Liver (tissue), 9 donors: ENCODE results near the gene ARIH2. TPM values are rescaled to one million over a fixed set of nuclear protein-coding genes. Genes with fewer than 3 reads are reported as not detected.

Experiments used
- DNase-seq: peaks from one replicate; pipeline ENCODE4 v3.0.0-alpha.2; 2017; ENCODE audit warnings: low spot score
- H3K27ac ChIP-seq, 2 donors: one replicate each; pipeline ENCODE4 v1.7.0; 2013; ENCODE audit warnings: inconsistent platforms in 2 of 2, low read length in 2 of 2, control low read depth in 1 of 2, low read depth in 1 of 2, mild to moderate bottlenecking in 1 of 2
- H3K27me3 ChIP-seq, 4 donors: one replicate each; pipeline versions ENCODE4 v1.6.1 to v1.7.0; 2013; ENCODE audit warnings: low read length in 3 of 4, inconsistent platforms in 1 of 4, mild to moderate bottlenecking in 1 of 4, moderate library complexity in 1 of 4; ENCODE audit not compliant: control insufficient read depth in 4 of 4, insufficient read depth in 4 of 4
- H3K36me3 ChIP-seq, 4 donors: one replicate each; pipeline versions ENCODE4 v1.6.1 to v1.7.0; 2013; ENCODE audit warnings: low read length in 3 of 4, mild to moderate bottlenecking in 3 of 4, low read depth in 1 of 4, moderate library complexity in 1 of 4; ENCODE audit not compliant: control insufficient read depth in 4 of 4, insufficient read depth in 3 of 4
- H3K4me1 ChIP-seq, 4 donors: one replicate each; pipeline versions ENCODE4 v1.6.1 to v1.7.0; 2013; ENCODE audit warnings: low read length in 3 of 4, mild to moderate bottlenecking in 3 of 4, moderate library complexity in 1 of 4; ENCODE audit not compliant: control insufficient read depth in 4 of 4, insufficient read depth in 4 of 4
- H3K4me3 ChIP-seq, 3 donors: one replicate each; pipeline versions ENCODE4 v1.6.1 to v1.7.0; 2013; ENCODE audit warnings: low read length in 3 of 3, control low read depth in 1 of 3, low read depth in 1 of 3, mild to moderate bottlenecking in 1 of 3
- H3K9ac ChIP-seq, 2 donors: one replicate each; pipeline ENCODE4 v1.7.0; 2013; ENCODE audit warnings: low read length in 2 of 2, mild to moderate bottlenecking in 2 of 2, moderate library complexity in 2 of 2, control low read depth in 1 of 2, low read depth in 1 of 2
- H3K9me3 ChIP-seq, 4 donors: one replicate each; pipeline versions ENCODE4 v1.6.1 to v1.7.0; 2013; ENCODE audit warnings: low read length in 3 of 4; ENCODE audit not compliant: control insufficient read depth in 4 of 4
- EGR1 ChIP-seq, 2 donors: IDR thresholded peaks; 2 replicates each; pipeline ENCODE4 v1.6.1; 2016 to 2018; ENCODE audit warnings: antibody characterized with exemption in 2 of 2, low read depth in 2 of 2
- FOXA1 ChIP-seq: IDR thresholded peaks from 2 replicates; pipeline ENCODE4 v1.6.1; 2016; ENCODE audit warnings: antibody characterized with exemption
- FOXA2 ChIP-seq: IDR thresholded peaks from 2 replicates; pipeline ENCODE4 v1.6.1; 2016; ENCODE audit warnings: antibody characterized with exemption
- HNF4A ChIP-seq, 2 donors: conservative IDR thresholded peaks; 2 replicates each; pipeline ENCODE4 v1.6.1; 2016; ENCODE audit warnings: antibody characterized with exemption in 2 of 2, mild to moderate bottlenecking in 2 of 2
- HNF4G ChIP-seq: IDR thresholded peaks from 2 replicates; pipeline ENCODE4 v1.6.1; 2016; ENCODE audit warnings: antibody characterized with exemption
- JUND ChIP-seq, 2 donors: IDR thresholded peaks; 2 replicates each; pipeline ENCODE4 v1.6.1; 2016; ENCODE audit warnings: antibody characterized with exemption in 2 of 2
- NR2F2 ChIP-seq: IDR thresholded peaks from 2 replicates; pipeline ENCODE4 v1.6.1; 2016; ENCODE audit warnings: antibody characterized with exemption
- TAF1 ChIP-seq: conservative IDR thresholded peaks from 2 replicates; pipeline ENCODE4 v1.6.1; 2016; ENCODE audit warnings: antibody characterized with exemption, mild to moderate bottlenecking
- YY1 ChIP-seq: IDR thresholded peaks from 2 replicates; pipeline ENCODE4 v1.6.1; 2016; ENCODE audit warnings: antibody characterized with exemption, mild to moderate bottlenecking
- WGBS: extraction: QIAGEN DNeasy Blood & Tissue Kit; methylation state at CpG from one replicate; pipeline ENCODE4 v1.1.7; 2013; 5-methylcytosine and 5-hydroxymethylcytosine counted together
- polyA plus RNA-seq, 2 donors: library from polyadenylated mRNA; stranded (reverse) in 1 of 2; unstranded in 1 of 2; fragments of 200-250 nt in 1 of 2; fragments of >200 nt in 1 of 2; fragmentation: Nextera tagmentation in 1 of 2; extraction: Ambion mirVana in 1 of 2; gene quantifications; one replicate each; pipeline versions ENCODE4 v1.2.1 to v1.2.3, GENCODE V29; 2013 to 2015
- total RNA-seq, 2 donors: library from RNA; depleted of rRNA; stranded (reverse); fragments of >200 nt; gene quantifications; one replicate each; pipeline ENCODE4 v1.2.3, GENCODE V29; 2014
- TF ChIP-seq, protein P1 (sequence below): IDR thresholded peaks from 2 replicates; pipeline ENCODE4 v1.6.1; 2016; ENCODE audit warnings: antibody characterized with exemption, mild to moderate bottlenecking
- TF ChIP-seq, protein P2 (sequence below): fragments of 150-350 bp; IDR thresholded peaks from 2 replicates; pipeline ENCODE4 v1.5.1; 2017; ENCODE audit warnings: improper control_type of control experiment, low read depth, low read length; ENCODE audit not compliant: missing input control
- TF ChIP-seq, protein P3 (sequence below): IDR thresholded peaks from 2 replicates; pipeline ENCODE4 v1.6.1; 2016; ENCODE audit warnings: antibody characterized with exemption
- donor health status: healthy.
- donor health status: healthy.
- donor health status: healthy.
- donor health status: healthy.
- donor health status: healthy.

The ARIH2 gene
- total and polyA plus RNA-seq, 4 donors: 24.8 to 63.5 (median 31.0) TPM

DNA sequence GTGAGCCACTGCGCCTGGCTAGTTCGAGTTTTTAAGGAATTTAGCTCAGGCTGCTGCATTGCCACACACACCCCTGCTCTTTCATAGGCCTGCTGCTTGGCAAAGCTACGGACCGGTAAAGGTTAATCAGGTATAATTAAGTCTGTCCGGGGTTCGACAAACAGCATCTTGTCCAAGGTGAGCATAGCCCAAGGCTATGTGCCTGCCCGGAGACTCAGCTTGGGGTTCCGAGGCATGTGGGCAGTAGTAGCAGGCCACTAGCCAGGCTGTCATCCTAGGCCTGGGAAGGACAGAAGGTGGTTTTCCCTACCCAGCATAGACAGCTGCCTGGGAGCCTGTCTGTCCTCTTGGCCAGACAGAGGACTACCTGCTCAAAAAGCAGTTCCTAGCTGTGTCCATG, 78.0 kb downstream of the ARIH2 start:
- TF ChIP-seq EGR1 (IDR thresholded peaks at IDR 0.05; ENCODE audit: low read depth in 2 of 2) (no peak), HNF4G (no peak), NR2F2 (no peak), HNF4A (conservative IDR thresholded peaks at IDR 0.05) (no peak), TAF1 (no peak), FOXA2 (no peak), FOXA1 (no peak), YY1 (no peak)
- TF ChIP-seq, protein P1, sequence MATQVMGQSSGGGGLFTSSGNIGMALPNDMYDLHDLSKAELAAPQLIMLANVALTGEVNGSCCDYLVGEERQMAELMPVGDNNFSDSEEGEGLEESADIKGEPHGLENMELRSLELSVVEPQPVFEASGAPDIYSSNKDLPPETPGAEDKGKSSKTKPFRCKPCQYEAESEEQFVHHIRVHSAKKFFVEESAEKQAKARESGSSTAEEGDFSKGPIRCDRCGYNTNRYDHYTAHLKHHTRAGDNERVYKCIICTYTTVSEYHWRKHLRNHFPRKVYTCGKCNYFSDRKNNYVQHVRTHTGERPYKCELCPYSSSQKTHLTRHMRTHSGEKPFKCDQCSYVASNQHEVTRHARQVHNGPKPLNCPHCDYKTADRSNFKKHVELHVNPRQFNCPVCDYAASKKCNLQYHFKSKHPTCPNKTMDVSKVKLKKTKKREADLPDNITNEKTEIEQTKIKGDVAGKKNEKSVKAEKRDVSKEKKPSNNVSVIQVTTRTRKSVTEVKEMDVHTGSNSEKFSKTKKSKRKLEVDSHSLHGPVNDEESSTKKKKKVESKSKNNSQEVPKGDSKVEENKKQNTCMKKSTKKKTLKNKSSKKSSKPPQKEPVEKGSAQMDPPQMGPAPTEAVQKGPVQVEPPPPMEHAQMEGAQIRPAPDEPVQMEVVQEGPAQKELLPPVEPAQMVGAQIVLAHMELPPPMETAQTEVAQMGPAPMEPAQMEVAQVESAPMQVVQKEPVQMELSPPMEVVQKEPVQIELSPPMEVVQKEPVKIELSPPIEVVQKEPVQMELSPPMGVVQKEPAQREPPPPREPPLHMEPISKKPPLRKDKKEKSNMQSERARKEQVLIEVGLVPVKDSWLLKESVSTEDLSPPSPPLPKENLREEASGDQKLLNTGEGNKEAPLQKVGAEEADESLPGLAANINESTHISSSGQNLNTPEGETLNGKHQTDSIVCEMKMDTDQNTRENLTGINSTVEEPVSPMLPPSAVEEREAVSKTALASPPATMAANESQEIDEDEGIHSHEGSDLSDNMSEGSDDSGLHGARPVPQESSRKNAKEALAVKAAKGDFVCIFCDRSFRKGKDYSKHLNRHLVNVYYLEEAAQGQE: no peak
- TF ChIP-seq, protein P2, sequence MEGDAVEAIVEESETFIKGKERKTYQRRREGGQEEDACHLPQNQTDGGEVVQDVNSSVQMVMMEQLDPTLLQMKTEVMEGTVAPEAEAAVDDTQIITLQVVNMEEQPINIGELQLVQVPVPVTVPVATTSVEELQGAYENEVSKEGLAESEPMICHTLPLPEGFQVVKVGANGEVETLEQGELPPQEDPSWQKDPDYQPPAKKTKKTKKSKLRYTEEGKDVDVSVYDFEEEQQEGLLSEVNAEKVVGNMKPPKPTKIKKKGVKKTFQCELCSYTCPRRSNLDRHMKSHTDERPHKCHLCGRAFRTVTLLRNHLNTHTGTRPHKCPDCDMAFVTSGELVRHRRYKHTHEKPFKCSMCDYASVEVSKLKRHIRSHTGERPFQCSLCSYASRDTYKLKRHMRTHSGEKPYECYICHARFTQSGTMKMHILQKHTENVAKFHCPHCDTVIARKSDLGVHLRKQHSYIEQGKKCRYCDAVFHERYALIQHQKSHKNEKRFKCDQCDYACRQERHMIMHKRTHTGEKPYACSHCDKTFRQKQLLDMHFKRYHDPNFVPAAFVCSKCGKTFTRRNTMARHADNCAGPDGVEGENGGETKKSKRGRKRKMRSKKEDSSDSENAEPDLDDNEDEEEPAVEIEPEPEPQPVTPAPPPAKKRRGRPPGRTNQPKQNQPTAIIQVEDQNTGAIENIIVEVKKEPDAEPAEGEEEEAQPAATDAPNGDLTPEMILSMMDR: no peak
- Histone ChIP-seq H3K9ac (no peak overlapping the region), H3K27ac (no peak overlapping the region), H3K4me1 (peaks cover 0 to under 1% (median 0%) of the 10 kb centered on the region in 4 donors), H3K4me3 (no peak overlapping the region), H3K9me3 (no peaks in the 10 kb centered on the region), H3K36me3 (peaks cover 0 to 4% (median 0%) of the 10 kb centered on the region in 4 donors), H3K27me3 (no peaks in the 10 kb centered on the region)
- DNase-seq: no peak
- WGBS: 98% methylated on average over 8 of the region's 8 CpGs

DNA sequence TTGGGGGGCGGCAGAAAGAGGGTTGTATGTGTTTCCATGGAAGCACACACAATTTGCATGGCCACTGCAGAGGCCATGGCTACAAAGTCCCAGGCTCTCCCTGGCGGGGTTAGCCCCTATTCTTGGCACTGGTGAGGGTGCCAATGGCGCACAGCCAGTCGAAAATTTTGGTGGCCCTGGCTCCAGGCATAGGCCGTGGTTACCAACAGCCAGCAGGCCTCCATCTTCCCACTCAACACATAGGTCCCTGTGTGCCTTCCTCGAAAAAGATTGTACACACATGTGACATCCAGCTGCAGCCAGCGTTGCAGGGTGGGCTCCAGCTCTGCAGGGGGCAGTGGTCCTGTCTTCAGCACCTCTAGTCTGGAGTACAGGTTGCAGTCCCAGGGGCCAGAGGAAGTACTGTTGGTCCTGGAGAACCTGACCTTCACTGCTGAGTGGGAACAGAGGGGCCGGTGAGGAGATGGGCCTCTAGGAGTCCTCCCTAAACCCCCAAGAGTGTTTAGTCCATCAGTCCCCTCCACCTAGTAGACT, 78.5 kb downstream of the ARIH2 start:
- WGBS: 93% methylated on average over 8 of the region's 8 CpGs
- H3K4me1 ChIP-seq: no peaks in the 10 kb centered on the region

More for the DNA sequence above, 78.5 kb downstream of the ARIH2 start:
- Histone ChIP-seq H3K4me3 (no peak overlapping the region), H3K9ac (no peak overlapping the region), H3K27me3 (no peaks in the 10 kb centered on the region), H3K9me3 (no peaks in the 10 kb centered on the region), H3K36me3 (peaks cover 0 to 4% (median 0%) of the 10 kb centered on the region in 4 donors), H3K27ac (no peak overlapping the region)
- TF ChIP-seq JUND (IDR thresholded peaks at IDR 0.05): no peak
- TF ChIP-seq, protein P3, sequence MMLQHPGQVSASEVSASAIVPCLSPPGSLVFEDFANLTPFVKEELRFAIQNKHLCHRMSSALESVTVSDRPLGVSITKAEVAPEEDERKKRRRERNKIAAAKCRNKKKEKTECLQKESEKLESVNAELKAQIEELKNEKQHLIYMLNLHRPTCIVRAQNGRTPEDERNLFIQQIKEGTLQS: no peak
- no peak for TF ChIP-seq FOXA1
- no peak for DNase-seq
